GM18499 (cell line): ENCODE results near the gene SSH2.

Experiments used
- ATAC-seq: cut with Tn5 transposase; IDR thresholded peaks from one replicate; pipeline ENCODE4 v1.9.1; 2021; ENCODE audit warnings: moderate number of reproducible peaks; ENCODE audit not compliant: insufficient read depth, unreplicated experiment

The SSH2 gene

DNA sequence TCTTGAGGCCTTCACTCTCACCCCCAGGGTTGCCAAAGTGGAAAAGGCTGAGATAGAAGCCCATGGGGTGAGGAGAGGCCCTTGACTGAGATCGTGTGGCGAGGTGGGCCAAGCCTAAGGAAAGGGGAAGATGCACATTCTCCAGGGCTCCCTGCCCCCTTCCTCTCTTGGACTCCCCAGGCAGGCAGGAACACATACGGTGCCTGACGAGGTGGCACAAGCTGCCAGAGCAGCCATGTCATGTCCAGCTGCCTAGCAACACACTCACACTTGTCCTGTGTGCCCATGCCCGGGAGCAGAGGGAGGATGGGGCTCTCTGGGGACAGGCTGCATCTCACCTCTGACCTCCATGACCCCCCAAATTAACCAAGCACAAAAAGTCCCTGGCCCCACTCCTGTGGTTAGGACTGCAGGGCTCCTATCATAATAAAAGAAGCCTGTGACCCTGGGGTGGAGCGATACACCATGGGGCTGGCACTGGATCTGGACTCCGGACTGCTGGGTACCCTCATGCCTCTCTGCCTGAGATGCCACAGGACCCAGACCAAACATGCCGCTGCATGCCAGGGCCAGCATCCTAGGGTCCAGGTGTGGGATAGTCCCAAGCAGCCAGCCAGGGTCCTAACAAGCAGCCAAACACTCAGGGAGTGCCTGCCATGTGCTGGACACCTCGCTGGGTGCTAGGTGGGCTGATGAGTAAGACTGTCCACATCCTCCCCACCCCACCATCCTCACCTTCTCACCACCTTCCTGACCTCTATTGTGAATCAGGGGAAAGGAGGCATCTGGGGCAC is 343.2 kb downstream of the SSH2 start:
- no peak for ATAC-seq

DNA sequence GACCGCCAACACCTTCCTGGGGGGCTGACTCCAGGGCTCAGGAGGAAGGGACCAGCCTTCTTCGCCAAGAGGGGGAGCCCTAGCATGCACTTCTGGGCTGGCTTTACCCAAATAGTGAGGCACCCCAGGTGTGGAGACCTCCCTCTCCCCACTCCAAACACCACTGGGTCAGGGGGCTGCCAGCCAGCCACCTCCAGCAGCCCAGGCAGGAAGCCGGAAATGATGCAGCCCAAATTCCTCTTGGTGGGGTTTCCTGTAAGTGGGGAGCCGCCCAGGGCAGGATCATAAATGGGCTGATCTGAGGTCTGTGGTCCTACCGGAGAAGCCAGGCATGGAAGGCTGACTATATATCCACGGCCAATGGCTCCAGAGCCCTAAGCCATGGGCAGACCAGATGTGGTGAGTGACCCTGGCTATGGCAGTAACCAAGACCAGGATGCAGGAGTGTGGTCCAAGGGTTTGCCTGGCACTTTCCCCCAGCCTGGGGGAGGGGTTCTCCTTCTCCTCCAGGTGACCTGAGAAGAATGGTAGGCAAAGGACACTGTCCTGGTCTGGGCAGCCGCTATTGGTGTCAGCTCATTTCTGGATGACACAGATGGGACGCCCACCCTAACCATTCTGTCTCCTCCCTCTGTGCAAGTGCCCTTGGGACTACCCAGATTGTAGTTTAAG is 344.8 kb downstream of the SSH2 start:
- no peak for ATAC-seq

DNA sequence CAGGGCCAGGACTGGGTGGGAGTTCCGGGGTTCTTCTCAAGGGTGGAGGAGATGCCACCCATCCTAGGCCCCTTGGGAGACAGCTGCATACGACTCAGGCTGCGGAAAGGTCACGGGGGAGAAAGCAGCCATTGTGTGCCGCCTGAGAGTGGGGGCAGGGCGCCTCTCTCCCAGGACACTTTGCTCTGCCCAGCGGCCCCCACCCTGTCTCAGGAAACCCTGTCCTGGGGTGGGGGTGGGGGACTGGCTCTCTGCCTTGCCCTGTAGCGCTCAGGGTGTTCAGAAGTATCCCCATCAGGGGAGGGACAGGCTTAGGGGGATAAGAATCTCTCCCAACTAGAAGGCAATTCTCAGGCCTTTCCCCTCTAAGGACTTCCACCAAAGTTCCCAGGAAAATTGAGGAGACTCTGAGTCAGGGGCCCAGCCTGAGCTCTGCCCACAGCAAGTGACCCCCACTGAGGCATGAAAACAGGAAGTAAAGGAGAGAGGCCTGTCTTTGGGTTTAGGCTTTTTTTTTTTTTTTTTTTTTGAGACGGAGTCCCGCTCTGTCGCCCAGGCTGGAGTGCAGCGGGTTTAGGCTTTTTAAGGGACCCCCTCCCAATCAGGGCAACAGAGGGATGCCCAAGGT is 345.5 kb downstream of the SSH2 start:
- ATAC-seq = no peak

DNA sequence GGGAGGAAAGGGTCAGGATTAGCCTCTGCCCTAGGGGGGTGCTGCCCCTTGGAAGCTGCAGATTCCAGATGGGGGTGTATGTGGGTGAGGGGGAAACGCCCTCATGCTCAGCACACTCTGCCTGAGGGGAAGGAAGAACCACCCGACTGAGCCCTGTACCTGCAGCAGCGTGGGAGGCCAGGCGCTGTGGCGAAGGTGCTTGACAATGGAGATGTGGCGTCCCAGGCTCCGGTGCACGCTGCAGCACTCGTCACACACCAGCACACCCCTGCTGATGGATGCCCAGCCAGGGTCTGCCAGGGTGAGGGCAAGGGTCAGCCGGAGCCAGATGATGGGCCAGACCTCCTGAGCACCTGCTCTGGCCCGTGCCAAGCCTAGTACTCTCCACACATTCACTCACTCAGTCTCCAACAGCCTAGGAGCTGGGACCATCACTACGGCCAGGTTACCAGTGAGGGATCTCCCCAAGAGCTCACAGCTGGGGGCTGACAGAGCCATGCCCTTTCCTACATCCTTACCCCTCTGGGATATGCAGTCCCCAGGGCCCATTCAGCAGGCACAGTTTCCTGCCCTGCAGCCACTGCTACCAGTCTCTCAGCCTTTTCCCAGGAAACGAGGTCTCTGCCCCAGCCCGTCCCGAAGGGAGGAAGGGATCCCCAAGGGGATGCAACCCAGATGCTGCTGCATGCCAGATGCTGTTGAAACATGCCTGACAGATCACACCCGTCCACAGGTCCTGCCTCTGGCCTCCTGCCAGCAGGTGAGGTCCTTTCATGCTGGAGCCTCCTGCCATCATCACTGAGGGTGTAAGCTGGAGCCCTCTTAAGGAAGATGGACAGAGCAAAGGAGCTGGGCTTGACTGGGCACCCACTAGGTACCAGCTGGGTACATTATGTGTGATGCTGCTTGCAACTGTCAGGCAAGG is 346.4 kb downstream of the SSH2 start:
- no peak for ATAC-seq

GRCh38 chr17:29582772-29583171 is 347.3 kb downstream of the SSH2 start:
- ATAC-seq = no peak

DNA sequence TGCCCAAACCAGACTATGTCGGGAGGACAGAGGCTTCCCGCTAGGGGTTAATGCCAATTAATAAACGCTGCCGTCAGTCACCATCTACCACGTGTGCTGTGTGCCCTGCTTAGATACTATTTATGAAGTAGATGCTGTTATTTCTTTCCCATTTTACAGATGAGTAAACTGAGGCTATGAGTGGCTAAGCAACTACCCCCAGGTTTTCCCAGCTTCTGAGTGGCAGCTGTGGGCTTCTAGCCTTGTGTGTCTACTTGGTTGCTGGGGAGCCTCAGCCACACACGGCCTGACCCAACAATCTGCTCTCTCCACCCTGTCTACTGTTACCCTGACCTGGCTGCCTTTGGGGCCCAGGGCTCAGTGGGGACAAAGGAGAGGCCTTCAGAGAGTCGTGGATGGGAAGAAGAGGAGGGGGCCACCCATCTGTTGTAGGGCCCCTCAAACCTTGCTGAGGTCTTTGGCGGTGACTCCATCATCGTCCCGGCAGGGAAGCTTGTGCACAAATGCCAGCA is 347.7 kb downstream of the SSH2 start:
- ATAC-seq = no peak

DNA sequence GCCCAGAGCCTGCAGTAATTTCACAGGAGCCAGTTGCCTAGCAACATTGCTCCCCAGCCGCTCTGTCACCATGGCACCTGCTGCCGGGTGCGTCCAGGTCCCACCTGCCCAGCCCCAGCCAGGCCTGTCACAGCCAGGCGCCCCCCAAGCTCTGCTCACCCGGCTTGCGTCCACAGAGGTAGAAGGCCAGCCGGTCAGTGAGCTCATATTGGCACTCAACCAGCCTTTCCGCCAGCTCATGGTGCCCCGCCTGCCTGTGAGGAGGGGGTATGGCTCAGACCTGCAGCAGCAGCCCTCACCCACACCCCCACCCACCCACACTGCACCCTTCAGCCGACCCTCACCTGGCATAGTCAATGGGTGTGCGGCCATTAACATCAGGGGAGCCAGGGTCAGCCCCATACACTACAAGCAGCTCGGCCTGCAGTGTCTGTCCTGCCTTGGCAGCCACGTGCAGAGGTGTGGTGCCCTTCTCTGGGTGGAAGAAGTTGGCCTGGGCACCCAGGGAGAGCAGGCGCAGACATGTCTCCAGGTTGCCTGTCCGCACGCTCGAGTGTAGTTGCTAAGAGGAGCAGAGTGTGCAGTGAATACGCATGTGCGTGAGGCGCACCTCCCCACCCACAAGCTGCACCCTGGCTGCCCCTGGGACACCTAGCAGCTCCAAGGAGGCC is 348.3 kb downstream of the SSH2 start:
- no peak for ATAC-seq

DNA sequence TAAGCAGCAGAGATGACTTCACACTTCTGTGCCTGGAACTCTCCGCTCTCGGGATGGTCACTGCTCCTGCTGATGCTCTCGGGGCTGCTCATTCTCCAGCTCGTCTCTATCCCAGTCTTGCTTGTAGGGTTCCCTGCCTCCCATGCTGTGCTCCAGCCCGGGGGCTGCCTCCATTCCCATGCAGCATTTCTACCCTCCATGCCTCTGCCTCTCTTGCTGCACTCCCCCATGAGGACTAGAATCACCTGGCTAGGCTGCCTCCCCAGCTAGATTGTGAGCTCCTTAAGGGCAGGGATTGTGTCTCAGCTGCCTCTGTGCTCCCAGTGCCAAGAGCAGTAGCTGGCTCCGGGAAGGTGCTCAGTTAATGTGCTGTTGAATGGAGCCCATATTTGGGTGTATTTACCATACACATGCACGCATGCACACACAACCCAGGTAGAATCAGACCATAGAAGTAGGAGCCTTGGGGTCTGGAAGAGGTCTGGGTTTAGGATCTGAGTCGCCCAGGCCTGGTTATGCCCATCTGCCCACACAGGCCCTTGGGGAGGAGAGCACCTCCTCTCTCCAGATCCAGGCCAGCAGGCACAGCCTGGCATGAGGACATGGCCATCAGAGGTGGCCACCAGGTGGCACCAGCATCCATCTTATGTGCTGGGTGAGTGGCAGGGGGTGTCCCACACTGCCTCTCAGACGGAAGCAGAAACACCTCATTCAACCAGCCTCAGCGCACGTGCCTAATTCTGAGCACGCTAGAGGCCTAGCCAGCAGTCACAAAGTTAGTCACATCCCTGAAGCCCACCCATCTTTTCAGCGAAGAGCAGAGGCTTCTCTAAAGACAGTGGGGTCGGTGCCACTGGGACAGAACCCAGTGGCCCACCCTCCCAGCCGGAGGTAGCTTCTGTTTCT is 349.9 kb downstream of the SSH2 start:
- ATAC-seq = peak; percentile 75

DNA sequence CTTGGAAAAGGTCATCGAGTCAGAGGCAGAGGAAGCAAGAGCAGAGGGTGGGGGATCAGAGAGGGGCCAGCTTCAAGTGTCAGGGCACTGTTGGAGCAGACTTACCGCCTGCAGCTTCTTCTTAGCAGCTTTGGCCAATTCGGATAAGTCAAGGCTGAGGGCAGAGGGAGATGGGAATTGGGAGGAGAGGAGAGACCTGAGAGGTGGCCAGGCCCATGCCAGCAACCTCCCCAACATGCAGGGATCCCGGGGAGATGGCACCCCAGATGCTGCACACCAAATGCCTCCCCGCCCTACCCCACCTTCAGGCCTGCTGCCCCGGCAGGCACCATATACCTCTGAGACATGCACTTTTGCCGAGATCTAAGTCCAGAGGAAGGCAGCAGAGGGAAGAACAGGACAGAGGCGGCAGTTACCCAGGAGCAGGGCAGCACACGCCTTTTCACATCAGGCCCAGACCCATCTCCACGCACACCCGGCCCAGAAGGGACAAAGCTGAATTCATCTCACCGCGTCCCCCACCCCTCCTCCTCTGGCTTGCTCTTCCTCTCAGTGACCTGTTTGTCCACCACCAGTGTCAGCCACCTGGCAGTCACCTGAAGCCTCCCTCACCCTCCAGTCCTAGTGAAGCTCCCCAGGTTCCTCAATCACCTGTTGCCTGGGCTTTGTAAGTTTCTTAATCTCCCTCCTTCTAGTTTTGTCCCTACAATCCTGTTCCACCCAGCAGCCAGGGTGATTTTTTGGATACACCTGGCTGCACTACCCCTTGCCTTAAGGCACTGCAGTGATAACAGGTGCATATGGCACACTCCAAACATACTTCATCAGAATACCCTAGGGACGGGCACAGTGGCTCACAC is 351.2 kb downstream of the SSH2 start:
- ATAC-seq = no peak

- no peak for ATAC-seq
Observed at GRCh38 chr17:29577385-29578211, 352.4 kb downstream of the SSH2 start.

- ATAC-seq = no peak
Observed at GRCh38 chr17:29577001-29577370, 353.0 kb downstream of the SSH2 start.

GRCh38 chr17:29576214-29577000 is 353.6 kb downstream of the SSH2 start:
- no peak for ATAC-seq
